HEK293 (cell line): ENCODE results near the gene TEAD3.

Source experiments
- AEBP2 ChIP-seq: fragments of 450-650 bp; formaldehyde crosslinking; IDR thresholded peaks from 2 replicates; pipeline ENCODE4 v1.5.1; 2016; ENCODE audit warnings: missing biosample characterization, missing genetic modification characterization, borderline replicate concordance
- FEZF1 ChIP-seq: fragments of 450-650 bp; formaldehyde crosslinking; IDR thresholded peaks from 2 replicates; pipeline ENCODE4 v1.5.1; 2016; ENCODE audit warnings: missing biosample characterization, missing genetic modification characterization
- GFI1B ChIP-seq: fragments of 450-650 bp; formaldehyde crosslinking; IDR thresholded peaks from 2 replicates; pipeline ENCODE4 v1.5.1; 2016; ENCODE audit warnings: missing biosample characterization, missing genetic modification characterization
- IKZF3 ChIP-seq: fragments of 450-650 bp; IDR thresholded peaks from 2 replicates; pipeline ENCODE4 v1.5.0; 2018; ENCODE audit warnings: missing biosample characterization, mild to moderate bottlenecking, missing genetic modification characterization, moderate library complexity
- KLF16 ChIP-seq: fragments of 450-650 bp; formaldehyde crosslinking; IDR thresholded peaks from 2 replicates; pipeline ENCODE4 v1.5.1; 2017; ENCODE audit warnings: missing biosample characterization, missing genetic modification characterization
- KLF17 ChIP-seq: fragments of 450-650 bp; formaldehyde crosslinking; IDR thresholded peaks from 2 replicates; pipeline ENCODE4 v1.5.1; 2016; ENCODE audit warnings: missing biosample characterization, missing genetic modification characterization
- PATZ1 ChIP-seq: fragments of 450-650 bp; formaldehyde crosslinking; IDR thresholded peaks from 2 replicates; pipeline ENCODE4 v1.5.1; 2016; ENCODE audit warnings: missing biosample characterization, missing genetic modification characterization
- PBX3 ChIP-seq: sonication (generic); formaldehyde crosslinking; IDR thresholded peaks from 2 replicates; pipeline ENCODE4 v1.8.1; 2022; ENCODE audit warnings: mild to moderate bottlenecking, moderate library complexity, missing genetic modification reagents
- SP2 ChIP-seq: fragments of 450-650 bp; formaldehyde crosslinking; IDR thresholded peaks from 2 replicates; pipeline ENCODE4 v1.5.1; 2016; ENCODE audit warnings: missing biosample characterization, missing genetic modification characterization
- ZBTB48 ChIP-seq: fragments of 450-650 bp; formaldehyde crosslinking; IDR thresholded peaks from 2 replicates; pipeline ENCODE4 v1.5.1; 2016; ENCODE audit warnings: missing biosample characterization, missing genetic modification characterization
- ZIC2 ChIP-seq: fragments of 450-650 bp; formaldehyde crosslinking; IDR thresholded peaks from 2 replicates; pipeline ENCODE4 v1.5.1; 2016; ENCODE audit warnings: missing biosample characterization, missing genetic modification characterization
- ZNF148 ChIP-seq: fragments of 450-650 bp; formaldehyde crosslinking; IDR thresholded peaks from 2 replicates; pipeline ENCODE4 v1.5.0; 2017; ENCODE audit warnings: missing biosample characterization, missing genetic modification characterization, borderline replicate concordance
- ZNF16 ChIP-seq: fragments of 450-650 bp; formaldehyde crosslinking; IDR thresholded peaks from 2 replicates; pipeline ENCODE4 v1.5.1; 2016; ENCODE audit warnings: low read depth, missing biosample characterization, missing genetic modification characterization
- ZNF202 ChIP-seq: fragments of 450-650 bp; formaldehyde crosslinking; IDR thresholded peaks from 2 replicates; pipeline ENCODE4 v1.5.1; 2016; ENCODE audit warnings: missing biosample characterization, missing genetic modification characterization, borderline replicate concordance
- ZNF211 ChIP-seq: fragments of 450-650 bp; formaldehyde crosslinking; IDR thresholded peaks from 2 replicates; pipeline ENCODE4 v1.5.1; 2016; ENCODE audit warnings: low read depth, missing biosample characterization, missing genetic modification characterization
- ZNF239 ChIP-seq: fragments of 450-650 bp; formaldehyde crosslinking; IDR thresholded peaks from 2 replicates; pipeline ENCODE4 v1.5.1; 2016; ENCODE audit warnings: missing biosample characterization, missing genetic modification characterization
- ZNF248 ChIP-seq: fragments of 450-650 bp; formaldehyde crosslinking; IDR thresholded peaks from 2 replicates; pipeline ENCODE4 v1.5.1; 2017; ENCODE audit warnings: missing biosample characterization, missing genetic modification characterization
- ZNF302 ChIP-seq: fragments of 450-650 bp; formaldehyde crosslinking; IDR thresholded peaks from 2 replicates; pipeline ENCODE4 v1.5.1; 2016; ENCODE audit warnings: missing biosample characterization, missing genetic modification characterization, low read depth
- ZNF341 ChIP-seq: fragments of 450-650 bp; formaldehyde crosslinking; IDR thresholded peaks from 2 replicates; pipeline ENCODE4; 2016; ENCODE audit warnings: low read depth, missing biosample characterization, missing genetic modification characterization
- ZNF366 ChIP-seq: fragments of 450-650 bp; formaldehyde crosslinking; conservative IDR thresholded peaks from 2 replicates; pipeline ENCODE4 v1.5.1; 2016; ENCODE audit warnings: missing biosample characterization, missing genetic modification characterization
- ZNF394 ChIP-seq: fragments of 450-650 bp; formaldehyde crosslinking; IDR thresholded peaks from 2 replicates; pipeline ENCODE4 v1.5.1; 2016; ENCODE audit warnings: missing biosample characterization, missing genetic modification characterization, mild to moderate bottlenecking, moderate library complexity, borderline replicate concordance
- ZNF398 ChIP-seq: fragments of 450-650 bp; formaldehyde crosslinking; IDR thresholded peaks from 2 replicates; pipeline ENCODE4 v1.5.1; 2017; ENCODE audit warnings: missing biosample characterization, missing genetic modification characterization
- ZNF488 ChIP-seq: fragments of 450-650 bp; formaldehyde crosslinking; IDR thresholded peaks from 2 replicates; pipeline ENCODE4 v1.5.1; 2016; ENCODE audit warnings: missing biosample characterization, missing genetic modification characterization
- ZNF501 ChIP-seq: fragments of 450-650 bp; formaldehyde crosslinking; IDR thresholded peaks from 2 replicates; pipeline ENCODE4 v1.5.1; 2016; ENCODE audit warnings: missing biosample characterization, missing genetic modification characterization
- ZNF529 ChIP-seq: fragments of 450-650 bp; formaldehyde crosslinking; IDR thresholded peaks from 2 replicates; pipeline ENCODE4 v1.5.1; 2017; ENCODE audit warnings: missing genetic modification characterization, missing biosample characterization; ENCODE audit not compliant: insufficient replicate concordance
- ZNF558 ChIP-seq: fragments of 450-650 bp; formaldehyde crosslinking; IDR thresholded peaks from 2 replicates; pipeline ENCODE4 v1.5.1; 2016; ENCODE audit warnings: missing biosample characterization, missing genetic modification characterization
- ZNF600 ChIP-seq: fragments of 450-650 bp; formaldehyde crosslinking; IDR thresholded peaks from 2 replicates; pipeline ENCODE4 v1.5.1; 2016; ENCODE audit warnings: missing biosample characterization, missing genetic modification characterization
- ZNF670 ChIP-seq: fragments of 450-650 bp; formaldehyde crosslinking; IDR thresholded peaks from 2 replicates; pipeline ENCODE4 v1.5.1; 2016; ENCODE audit warnings: missing biosample characterization, missing genetic modification characterization, low read depth
- ZNF707 ChIP-seq: fragments of 450-650 bp; formaldehyde crosslinking; IDR thresholded peaks from 2 replicates; pipeline ENCODE4 v1.5.1; 2016; ENCODE audit warnings: missing biosample characterization, missing genetic modification characterization
- ZNF777 ChIP-seq: fragments of 450-650 bp; formaldehyde crosslinking; IDR thresholded peaks from 2 replicates; pipeline ENCODE4 v1.5.1; 2017; ENCODE audit warnings: missing biosample characterization, missing genetic modification characterization, borderline replicate concordance
- ZNF843 ChIP-seq: fragments of 450-650 bp; formaldehyde crosslinking; IDR thresholded peaks from 2 replicates; pipeline ENCODE4 v1.5.1; 2016; ENCODE audit warnings: missing biosample characterization, missing genetic modification characterization

TEAD3 gene

GRCh38 chr6:35500782-35501181, 3.9 kb upstream of the TEAD3 start (continued):
- peak; percentile 60; the same call in 1 of the 2 replicates for TF ChIP-seq IKZF3
- TF ChIP-seq KLF16 (tag by site-specific recombination), result no peak
- no peak for TF ChIP-seq PBX3 (CRISPR knock-in tag)
- no peak for TF ChIP-seq ZNF398
- TF ChIP-seq ZNF529 (tag by site-specific recombination), result no peak
- TF ChIP-seq PATZ1 (tag by site-specific recombination), result peak; percentile 63; the same call in 1 of the 2 replicates
- TF ChIP-seq ZNF707, result no peak
- TF ChIP-seq ZNF341 (tag by site-specific recombination), result peak; percentile 30; the same call in 1 of the 2 replicates
- no peak for TF ChIP-seq ZNF211
- TF ChIP-seq ZNF202 (tag by site-specific recombination), result no peak
- no peak for TF ChIP-seq ZBTB48 (tag by site-specific recombination)
- TF ChIP-seq AEBP2 (tag by site-specific recombination), result no peak
- peak; percentile 38 for TF ChIP-seq ZIC2 (tag by site-specific recombination)
- no peak for TF ChIP-seq GFI1B (tag by site-specific recombination)
- TF ChIP-seq ZNF488 (tag by site-specific recombination), result no peak
- peak; percentile 66; the same call in 1 of the 2 replicates for TF ChIP-seq KLF17
- no peak for TF ChIP-seq ZNF16
- no peak for TF ChIP-seq SP2 (tag by site-specific recombination)
- TF ChIP-seq FEZF1 (tag by site-specific recombination), result no peak
- TF ChIP-seq ZNF239 (tag by site-specific recombination), result no peak
- peak; percentile 23; the same call in 1 of the 2 replicates for TF ChIP-seq ZNF394 (tag by site-specific recombination)
- TF ChIP-seq ZNF843 (tag by site-specific recombination), result no peak
- TF ChIP-seq ZNF366 (tag by site-specific recombination), result peak; percentile 91
- TF ChIP-seq ZNF148 (tag by site-specific recombination), result no peak
- no peak for TF ChIP-seq ZNF248
- TF ChIP-seq ZNF777 (tag by site-specific recombination), result no peak
- no peak for TF ChIP-seq ZNF302 (tag by site-specific recombination)
- TF ChIP-seq ZNF670 (tag by site-specific recombination), result no peak
- TF ChIP-seq ZNF600, result peak; percentile 93
- no peak for TF ChIP-seq ZNF501 (tag by site-specific recombination)
- peak; percentile 51; the same call in 1 of the 2 replicates for TF ChIP-seq ZNF558 (tag by site-specific recombination)
